Ectodermal cell (in vitro differentiated cells): ENCODE results near the gene CSTPP1.

Experiments used
- H3K27ac ChIP-seq: 2 replicates; pipeline ENCODE4 v1.7.0; 2013; ENCODE audit warnings: mild to moderate bottlenecking, low read depth, low read length; ENCODE audit not compliant: insufficient read depth, poor library complexity, severe bottlenecking
- H3K27me3 ChIP-seq: 2 replicates; pipeline ENCODE4 v1.7.0; 2013; ENCODE audit warnings: mild to moderate bottlenecking, low read length; ENCODE audit not compliant: insufficient read depth, control insufficient read depth, poor library complexity, severe bottlenecking
- H3K36me3 ChIP-seq: one replicate; pipeline ENCODE4 v1.7.0; 2013; ENCODE audit warnings: low read length; ENCODE audit not compliant: control insufficient read depth, insufficient read depth
- H3K4me1 ChIP-seq: one replicate; pipeline ENCODE4 v1.7.0; 2013; ENCODE audit warnings: low read length; ENCODE audit not compliant: control insufficient read depth, insufficient read depth
- H3K4me3 ChIP-seq: 2 replicates; pipeline ENCODE4 v1.7.0; 2013; ENCODE audit warnings: low read depth, low read length, control low read depth; ENCODE audit not compliant: insufficient read depth
- H3K9me3 ChIP-seq: 2 replicates; pipeline ENCODE4 v1.7.0; 2013; ENCODE audit warnings: mild to moderate bottlenecking, low read length, moderate library complexity; ENCODE audit not compliant: control insufficient read depth
- WGBS, 2 experiments: methylation state at CpG; one replicate each; pipeline ENCODE4 v1.1.7; 2013; ENCODE audit warnings: missing lambda C conversion rate in 2 of 2; 5-methylcytosine and 5-hydroxymethylcytosine counted together

Gene CSTPP1

GRCh38 chr11:46895821-46896220 is 40.7 kb upstream of the CSTPP1 start:
- no peaks in the 10 kb centered on the region for H3K9me3 ChIP-seq
- no peaks in the 10 kb centered on the region for H3K27me3 ChIP-seq
- H3K27ac ChIP-seq: no peak overlapping the region
- H3K36me3 ChIP-seq: peaks cover 70% of the 10 kb centered on the region
- H3K4me3 ChIP-seq: no peak overlapping the region
- no peaks in the 10 kb centered on the region for H3K4me1 ChIP-seq
- 95 to 96% methylated on average over 10 of the region's 10 CpGs for WGBS, 2 experiments

- Histone ChIP-seq H3K27me3 (no peaks in the 10 kb centered on the region), H3K27ac (no peak overlapping the region), H3K4me3 (no peak overlapping the region), H3K4me1 (no peaks in the 10 kb centered on the region), H3K9me3 (no peaks in the 10 kb centered on the region), H3K36me3 (peaks cover 61% of the 10 kb centered on the region)
- 93 to 94% methylated on average over 10 of the region's 10 CpGs for WGBS, 2 experiments
Observed at GRCh38 chr11:46896719-46897406, 39.7 kb upstream of the CSTPP1 start.

GRCh38 chr11:46898396-46899095 is 38.0 kb upstream of the CSTPP1 start:
- H3K4me3 ChIP-seq: no peak overlapping the region
- peaks cover 49% of the 10 kb centered on the region for H3K36me3 ChIP-seq
- no peak overlapping the region for H3K27ac ChIP-seq
- no peaks in the 10 kb centered on the region for H3K9me3 ChIP-seq
- WGBS, 2 experiments: 96 to 97% methylated on average over 17 of the region's 17 CpGs
- H3K4me1 ChIP-seq: peaks cover 3% of the 10 kb centered on the region
- no peaks in the 10 kb centered on the region for H3K27me3 ChIP-seq

GRCh38 chr11:46899501-46900025 is 37.0 kb upstream of the CSTPP1 start:
- Histone ChIP-seq H3K4me3 (no peak overlapping the region), H3K9me3 (no peaks in the 10 kb centered on the region), H3K4me1 (peaks cover 13% of the 10 kb centered on the region), H3K36me3 (peaks cover 42% of the 10 kb centered on the region), H3K27me3 (no peaks in the 10 kb centered on the region), H3K27ac (no peak overlapping the region)
- WGBS, 2 experiments: 97% methylated on average over 13 of the region's 13 CpGs

- H3K9me3 ChIP-seq: no peaks in the 10 kb centered on the region
- 95% methylated on average over 13 of the region's 13 CpGs for WGBS, 2 experiments
- H3K27ac ChIP-seq: no peak overlapping the region
- peaks cover 19% of the 10 kb centered on the region for H3K4me1 ChIP-seq
- peaks cover 35% of the 10 kb centered on the region for H3K36me3 ChIP-seq
- no peaks in the 10 kb centered on the region for H3K27me3 ChIP-seq
- no peak overlapping the region for H3K4me3 ChIP-seq
Observed at GRCh38 chr11:46900091-46900746, 36.3 kb upstream of the CSTPP1 start.

GRCh38 chr11:46901156-46901555 is 35.4 kb upstream of the CSTPP1 start:
- 94 to 97% methylated on average over 2 to 3 of the region's 3 CpGs for WGBS, 2 experiments
- Histone ChIP-seq H3K9me3 (no peaks in the 10 kb centered on the region), H3K4me3 (no peak overlapping the region), H3K27ac (no peak overlapping the region), H3K36me3 (peaks cover 26% of the 10 kb centered on the region), H3K27me3 (no peaks in the 10 kb centered on the region), H3K4me1 (peaks cover 22% of the 10 kb centered on the region)

- Histone ChIP-seq H3K9me3 (no peaks in the 10 kb centered on the region), H3K27ac (no peak overlapping the region), H3K36me3 (peaks cover 21% of the 10 kb centered on the region), H3K4me1 (peaks cover 35% of the 10 kb centered on the region), H3K27me3 (no peaks in the 10 kb centered on the region), H3K4me3 (no peak overlapping the region)
- 93 to 94% methylated on average over 6 of the region's 6 CpGs for WGBS, 2 experiments
Observed at GRCh38 chr11:46902694-46903093, 33.9 kb upstream of the CSTPP1 start.

GRCh38 chr11:46903846-46904245 is 32.7 kb upstream of the CSTPP1 start:
- no peaks in the 10 kb centered on the region for H3K9me3 ChIP-seq
- H3K36me3 ChIP-seq: peaks cover 13% of the 10 kb centered on the region
- H3K27me3 ChIP-seq: no peaks in the 10 kb centered on the region
- H3K4me3 ChIP-seq: no peak overlapping the region
- 18 to 19% methylated on average over 10 of the region's 10 CpGs for WGBS, 2 experiments
- peaks cover 35% of the 10 kb centered on the region for H3K4me1 ChIP-seq
- no peak overlapping the region for H3K27ac ChIP-seq

GRCh38 chr11:46905806-46906205 is 30.8 kb upstream of the CSTPP1 start:
- Histone ChIP-seq H3K9me3 (no peaks in the 10 kb centered on the region), H3K4me1 (peaks cover 42% of the 10 kb centered on the region), H3K27ac (no peak overlapping the region), H3K27me3 (no peaks in the 10 kb centered on the region), H3K36me3 (no peaks in the 10 kb centered on the region), H3K4me3 (no peak overlapping the region)
- WGBS, 2 experiments: 87 to 94% methylated on average over 4 of the region's 5 CpGs

- WGBS, 2 experiments: 10 to 15% methylated on average over 13 of the region's 13 CpGs
- Histone ChIP-seq H3K27me3 (no peaks in the 10 kb centered on the region), H3K9me3 (no peaks in the 10 kb centered on the region), H3K4me1 (peaks cover 42% of the 10 kb centered on the region), H3K27ac (peak overlapping the region; percentile 58), H3K36me3 (no peaks in the 10 kb centered on the region), H3K4me3 (no peak overlapping the region)
Observed at GRCh38 chr11:46906609-46907041, 29.9 kb upstream of the CSTPP1 start.
